ENCODE results near the gene PIK3C2B. TPM values are rescaled to one million over a fixed set of nuclear protein-coding genes. Genes with fewer than 3 reads are reported as not detected.

Gene PIK3C2B
- total RNA-seq, 4 donors from 2014 or later = 61.9 to 181 (median 88.8) TPM

GRCh38 chr1:204465546-204466415 is 28.8 kb downstream of the PIK3C2B start:
- peaks cover 0 to 20% (median 4%) of the 10 kb centered on the region in 4 donors for H3K36me3 ChIP-seq
- peak overlapping the region; percentile 23 to 56 (median 37) for H3K27ac ChIP-seq
- peaks cover 5 to 14% (median 7%) of the 10 kb centered on the region in 4 donors for H3K4me1 ChIP-seq
- H3K4me3 ChIP-seq = no peak overlapping the region
- intact Hi-C loops (cut with DNase I; ENCODE audit: low total_unique reads) = no loop called here
- in situ Hi-C loops (cut with MboI; ENCODE audit: low pct_ligation_motif_present in 1 of 4, low pct_unique_long_range_greater_than_20kb in 1 of 4, low sequenced_read_pairs in 3 of 4) = no loop called here
- no peak for DNase-seq
- no peaks in the 10 kb centered on the region for H3K27me3 ChIP-seq
- 70% methylated on average over 17 of the region's 17 CpGs; no CpG with 5 or more reads in 1 of the 2 donors for WGBS, 2 donors (ENCODE audit: low coverage in 1 of 2)
- no peaks in the 10 kb centered on the region for H3K9me3 ChIP-seq
- TF ChIP-seq POLR2A (IDR thresholded peaks at IDR 0.05) = no peak
- no peak for TF ChIP-seq EP300 (IDR thresholded peaks at IDR 0.05; ENCODE audit: low read depth)
- TF ChIP-seq CTCF (IDR thresholded peaks at IDR 0.05) = no peak
- TF ChIP-seq POLR2AphosphoS5 (IDR thresholded peaks at IDR 0.05) = no peak

GRCh38 chr1:204464701-204465100 is 29.9 kb downstream of the PIK3C2B start:
- 80 to 84% methylated on average over 1 of the region's 1 CpG for WGBS, 2 donors (ENCODE audit: low coverage in 1 of 2)
- no peaks in the 10 kb centered on the region for H3K27me3 ChIP-seq
- no peak overlapping the region for H3K4me3 ChIP-seq
- H3K9me3 ChIP-seq = no peaks in the 10 kb centered on the region
- TF ChIP-seq EP300 (IDR thresholded peaks at IDR 0.05; ENCODE audit: low read depth) (no peak), CTCF (IDR thresholded peaks at IDR 0.05) (no peak), POLR2AphosphoS5 (IDR thresholded peaks at IDR 0.05) (no peak), POLR2A (IDR thresholded peaks at IDR 0.05) (no peak)
- intact Hi-C loops (cut with DNase I; ENCODE audit: low total_unique reads) (no loop called here), in situ Hi-C loops (cut with MboI; ENCODE audit: low pct_ligation_motif_present in 1 of 4, low pct_unique_long_range_greater_than_20kb in 1 of 4, low sequenced_read_pairs in 3 of 4) (no loop called here)
- DNase-seq = no peak
- H3K4me1 ChIP-seq = peaks cover 5 to 14% (median 7%) of the 10 kb centered on the region in 4 donors
- peaks cover 0 to 24% (median 5%) of the 10 kb centered on the region in 4 donors for H3K36me3 ChIP-seq
- peak overlapping the region in 3 of 4 donors; percentile 9 to 42 (median 20) for H3K27ac ChIP-seq

GRCh38 chr1:204464187-204464631 is 30.4 kb downstream of the PIK3C2B start:
- DNase-seq = no peak
- peak overlapping the region in 3 of 4 donors; percentile 9 to 34 (median 20) for H3K27ac ChIP-seq
- no peak overlapping the region for H3K4me3 ChIP-seq
- in situ Hi-C loops (cut with MboI; ENCODE audit: low pct_ligation_motif_present in 1 of 4, low pct_unique_long_range_greater_than_20kb in 1 of 4, low sequenced_read_pairs in 3 of 4) (no loop called here), intact Hi-C loops (cut with DNase I; ENCODE audit: low total_unique reads) (no loop called here)
- H3K27me3 ChIP-seq = no peaks in the 10 kb centered on the region
- H3K36me3 ChIP-seq = peaks cover 0 to 25% (median 5%) of the 10 kb centered on the region in 4 donors
- WGBS, 2 donors (ENCODE audit: low coverage in 1 of 2) = 54% methylated on average over 3 of the region's 3 CpGs; no CpG with 5 or more reads in 1 of the 2 donors
- H3K4me1 ChIP-seq = peaks cover 5 to 14% (median 7%) of the 10 kb centered on the region in 4 donors
- TF ChIP-seq POLR2AphosphoS5 (IDR thresholded peaks at IDR 0.05) (no peak), CTCF (IDR thresholded peaks at IDR 0.05) (no peak), EP300 (IDR thresholded peaks at IDR 0.05; ENCODE audit: low read depth) (no peak), POLR2A (IDR thresholded peaks at IDR 0.05) (no peak)
- no peaks in the 10 kb centered on the region for H3K9me3 ChIP-seq

All from transverse colon (tissue), 4 donors.